ENCODE data around the gene BICC1. TPM values are rescaled to one million over a fixed set of nuclear protein-coding genes. Genes with fewer than 3 reads are reported as not detected.

BICC1 gene
- total RNA-seq, 1 experiment from 2014 or later: 0.57 TPM

DNA sequence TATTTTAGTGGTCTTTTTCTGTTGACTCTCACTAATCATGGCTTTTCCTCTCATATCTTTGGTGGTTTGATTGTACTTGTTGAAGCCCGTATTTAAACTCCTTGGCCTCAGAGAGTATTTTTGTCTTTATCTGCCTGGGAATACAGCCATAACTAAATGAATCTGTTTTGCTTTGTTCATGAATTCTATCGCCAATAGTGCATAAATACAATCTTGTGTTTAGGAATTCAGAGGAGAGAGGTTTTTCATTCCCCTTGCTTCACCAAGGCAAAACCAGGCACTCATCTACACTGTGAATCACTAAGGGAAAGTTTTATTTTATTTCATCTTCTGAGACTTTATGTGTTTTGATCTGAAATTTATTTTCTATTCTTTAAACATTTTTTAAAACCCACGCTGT is 152.7 kb downstream of the BICC1 start:
- no peak overlapping the region for H3K18ac ChIP-seq (ENCODE audit: insufficient read length, low read depth, low read length)
- no peak overlapping the region for H3K4me3 Mint-ChIP-seq
- TF ChIP-seq, protein P1, sequence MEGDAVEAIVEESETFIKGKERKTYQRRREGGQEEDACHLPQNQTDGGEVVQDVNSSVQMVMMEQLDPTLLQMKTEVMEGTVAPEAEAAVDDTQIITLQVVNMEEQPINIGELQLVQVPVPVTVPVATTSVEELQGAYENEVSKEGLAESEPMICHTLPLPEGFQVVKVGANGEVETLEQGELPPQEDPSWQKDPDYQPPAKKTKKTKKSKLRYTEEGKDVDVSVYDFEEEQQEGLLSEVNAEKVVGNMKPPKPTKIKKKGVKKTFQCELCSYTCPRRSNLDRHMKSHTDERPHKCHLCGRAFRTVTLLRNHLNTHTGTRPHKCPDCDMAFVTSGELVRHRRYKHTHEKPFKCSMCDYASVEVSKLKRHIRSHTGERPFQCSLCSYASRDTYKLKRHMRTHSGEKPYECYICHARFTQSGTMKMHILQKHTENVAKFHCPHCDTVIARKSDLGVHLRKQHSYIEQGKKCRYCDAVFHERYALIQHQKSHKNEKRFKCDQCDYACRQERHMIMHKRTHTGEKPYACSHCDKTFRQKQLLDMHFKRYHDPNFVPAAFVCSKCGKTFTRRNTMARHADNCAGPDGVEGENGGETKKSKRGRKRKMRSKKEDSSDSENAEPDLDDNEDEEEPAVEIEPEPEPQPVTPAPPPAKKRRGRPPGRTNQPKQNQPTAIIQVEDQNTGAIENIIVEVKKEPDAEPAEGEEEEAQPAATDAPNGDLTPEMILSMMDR (conservative IDR thresholded peaks at IDR 0.05): no peak
- no peak overlapping the region for H2BK20ac ChIP-seq (ENCODE audit: low read depth, low read length, poor library complexity, severe bottlenecking)
- H3K4me1 ChIP-seq (ENCODE audit: insufficient read depth, low read length): no peaks in the 10 kb centered on the region; the same call in 1 of the 2 replicates
- H2AFZ ChIP-seq (ENCODE audit: low read length): no peak overlapping the region
- H3K4me1 Mint-ChIP-seq: peaks cover 29 to 30% of the 10 kb centered on the region in 2 experiments
- no peak overlapping the region for H2BK5ac ChIP-seq (ENCODE audit: insufficient read length, low read length)
- H3T11ph ChIP-seq (ENCODE audit: low read length): no peak overlapping the region
- H2BK15ac ChIP-seq (ENCODE audit: low read depth, low read length): no peak overlapping the region
- H4K91ac ChIP-seq (ENCODE audit: insufficient read length, low read depth, low read length): no peak overlapping the region
- H3K4me2 ChIP-seq (ENCODE audit: insufficient read depth, insufficient read length, low read length): no peak overlapping the region
- no peak overlapping the region for H2BK12ac ChIP-seq (ENCODE audit: insufficient read length, low read depth, low read length)
- no peak overlapping the region for H4K5ac ChIP-seq (ENCODE audit: insufficient read length, low read depth, low read length)
- H4K8ac ChIP-seq (replicated peaks; ENCODE audit: insufficient read length, low read depth, low read length): no peak overlapping the region
- H2AK5ac ChIP-seq (ENCODE audit: insufficient read length, low read length): no peak overlapping the region
- no peaks in the 10 kb centered on the region for H3K79me1 ChIP-seq (ENCODE audit: insufficient read depth, low read depth, low read length, poor library complexity, severe bottlenecking)
- H3K9me3 Mint-ChIP-seq: peaks cover 28 to 30% of the 10 kb centered on the region in 2 experiments
- no peaks in the 10 kb centered on the region for H3K23me2 ChIP-seq (ENCODE audit: insufficient read length, low read depth, low read length, poor library complexity, severe bottlenecking)
- H3K23ac ChIP-seq (ENCODE audit: insufficient read length, low read depth, low read length): no peak overlapping the region
- no peak overlapping the region for H3K9ac ChIP-seq (ENCODE audit: extremely low read depth, insufficient read length, low read length)
- H3K4ac ChIP-seq (ENCODE audit: low read depth, low read length): no peak overlapping the region
- H3K14ac ChIP-seq (ENCODE audit: insufficient read depth, low read length): no peak overlapping the region
- H3K27me3 ChIP-seq (ENCODE audit: insufficient read depth, low read length): no peaks in the 10 kb centered on the region
- H3K56ac ChIP-seq (ENCODE audit: insufficient read length, low read depth, low read length): no peak overlapping the region
- peaks cover 20 to 28% (median 20%) of the 10 kb centered on the region in 3 experiments for H3K36me3 Mint-ChIP-seq (ENCODE audit: insufficient read depth in 1 of 3, low read depth in 3 of 3)
- H3K27me3 Mint-ChIP-seq (ENCODE audit: low read depth): no peaks in the 10 kb centered on the region
- H3K9me3 ChIP-seq (ENCODE audit: control insufficient read depth, low read depth, low read length): peaks cover 5% of the 10 kb centered on the region
- no peaks in the 10 kb centered on the region for H4K20me1 ChIP-seq (ENCODE audit: control insufficient read depth, insufficient read depth, insufficient read length)
- DNase-seq: no peak
- H3K27ac ChIP-seq (ENCODE audit: insufficient read length, low read depth, low read length): no peak overlapping the region
- no peaks in the 10 kb centered on the region for H3K79me2 ChIP-seq (ENCODE audit: insufficient read depth, low read length)
- H2BK120ac ChIP-seq (ENCODE audit: low read depth, low read length, poor library complexity, severe bottlenecking): no peak overlapping the region
- whole genome bisulfite sequencing (ENCODE audit: extremely low coverage, insufficient read length, low lambda C conversion rate): no CpG with 5 or more reads among the region's 3 CpGs
- no peak overlapping the region; a peak in 1 of 7 replicates for H3K27ac Mint-ChIP-seq

All from H9 (cell line).